HG03135 (cell line): ENCODE data around the gene HEATR9.

Experiments used
- ATAC-seq: cut with Tn5 transposase; IDR thresholded peaks from one replicate; pipeline ENCODE4 v1.9.1; 2021; ENCODE audit warnings: mild to moderate bottlenecking, moderate library complexity; ENCODE audit not compliant: unreplicated experiment

HEATR9 gene

GRCh38 chr17:35894206-35894605, 25.5 kb upstream of the HEATR9 start:
- no peak for ATAC-seq

GRCh38 chr17:35893751-35894150, 25.1 kb upstream of the HEATR9 start:
- no peak for ATAC-seq

GRCh38 chr17:35892091-35893035, 23.7 kb upstream of the HEATR9 start:
- ATAC-seq, result no peak

GRCh38 chr17:35891269-35891668, 22.6 kb upstream of the HEATR9 start:
- no peak for ATAC-seq

GRCh38 chr17:35890774-35891155, 22.1 kb upstream of the HEATR9 start:
- no peak for ATAC-seq

- no peak for ATAC-seq
Measured at GRCh38 chr17:35889818-35890773, 21.4 kb upstream of the HEATR9 start.

- no peak for ATAC-seq
Measured at GRCh38 chr17:35889241-35889640, 20.6 kb upstream of the HEATR9 start.

- peak; percentile 88 for ATAC-seq
Measured at GRCh38 chr17:35879773-35880654, 11.3 kb upstream of the HEATR9 start, which contains the start of gene CCL5. Gene CCL5 (minus strand): TSS chr17:35880360.

GRCh38 chr17:35878361-35878760, 9.7 kb upstream of the HEATR9 start:
- ATAC-seq, result no peak

- no peak for ATAC-seq
Measured at GRCh38 chr17:35877345-35878029, 8.8 kb upstream of the HEATR9 start.

- no peak for ATAC-seq
Measured at GRCh38 chr17:35876534-35876933, 7.8 kb upstream of the HEATR9 start.

- ATAC-seq, result no peak
Measured at GRCh38 chr17:35875800-35876139, 7.1 kb upstream of the HEATR9 start.

GRCh38 chr17:35875072-35875799, 6.5 kb upstream of the HEATR9 start:
- no peak for ATAC-seq

- ATAC-seq, result no peak
Measured at GRCh38 chr17:35872196-35872980, 3.7 kb upstream of the HEATR9 start.

GRCh38 chr17:35870906-35871819, 2.5 kb upstream of the HEATR9 start:
- no peak for ATAC-seq

GRCh38 chr17:35867574-35867973, 1.1 kb downstream of the HEATR9 start:
- ATAC-seq, result no peak

GRCh38 chr17:35866341-35866950, 2.2 kb downstream of the HEATR9 start:
- ATAC-seq, result no peak
